ENCODE data around the gene DDX43.

DNA sequence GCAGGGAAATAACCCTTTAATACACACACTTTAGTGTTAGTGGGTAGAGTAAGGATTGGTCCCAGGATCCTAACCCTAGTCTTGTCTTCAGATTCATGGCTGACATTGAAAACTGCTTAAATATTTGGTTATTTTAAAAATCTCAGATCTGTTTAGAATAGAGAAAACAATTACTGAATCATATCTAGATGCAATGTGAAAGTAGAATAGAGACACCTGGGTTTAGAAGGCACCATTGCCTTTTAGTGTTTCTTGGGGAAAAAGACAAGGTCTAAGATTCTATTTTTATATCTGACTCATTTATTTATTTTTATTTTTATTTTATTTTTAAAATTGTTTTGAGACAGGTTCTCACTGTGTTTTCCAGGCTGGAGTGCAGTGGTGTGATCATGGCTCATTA is 6.0 kb downstream of the DDX43 start:
- TF ChIP-seq CTCF (IDR thresholded peaks at IDR 0.05) (no peak), ZFX (IDR thresholded peaks at IDR 0.05; ENCODE audit: borderline replicate concordance) (no peak)
